ENCODE measurements around the gene CCDC89. TPM values are rescaled to one million over a fixed set of nuclear protein-coding genes. Genes with fewer than 3 reads are reported as not detected.

Gene CCDC89
- total and polyA plus RNA-seq, 2 donors (not counting 1 experiment from before 2014, with no cell fraction given) = not detected

DNA sequence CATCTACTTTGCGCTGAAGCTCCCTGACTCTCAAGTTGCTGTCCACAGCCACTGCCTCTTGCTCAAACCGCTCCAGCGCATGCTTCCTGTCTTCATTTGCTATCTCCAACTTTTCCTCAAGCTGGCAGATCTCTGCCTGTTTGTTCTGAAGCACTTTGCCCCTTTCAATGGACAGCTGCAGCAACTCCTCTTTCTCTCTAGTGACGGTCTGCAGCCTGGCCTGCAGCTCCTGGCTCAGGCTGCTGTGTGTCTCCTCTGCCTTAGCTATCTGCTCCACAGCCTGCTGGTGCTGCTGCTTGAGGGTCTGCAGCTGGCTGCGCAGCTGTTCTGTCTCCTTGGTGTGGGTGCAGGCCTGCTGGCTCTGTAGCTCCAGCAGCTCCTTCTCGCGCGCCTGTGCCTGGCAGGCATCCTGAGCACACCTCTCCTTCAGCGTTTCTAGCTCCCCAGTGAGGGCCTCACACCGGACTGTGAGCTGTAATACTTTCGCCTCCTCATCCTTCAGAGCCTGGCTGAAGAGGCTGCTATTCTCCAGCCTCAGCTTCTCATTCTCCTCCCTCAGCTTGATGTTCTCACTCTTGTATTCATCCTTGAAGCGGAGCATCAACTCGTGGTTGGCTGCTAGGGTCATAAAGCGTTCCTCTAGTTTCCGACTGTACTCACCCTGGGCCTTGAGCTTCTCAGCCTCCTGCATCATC lies 723 bp downstream of the CCDC89 start:
- Mint-ChIP-seq H3K4me1 (peaks cover 17% of the 10 kb centered on the region), H3K9me3 (ENCODE audit: insufficient read depth) (no peaks in the 10 kb centered on the region), H3K27ac (no peak overlapping the region), H3K27me3 (peaks cover 5% of the 10 kb centered on the region), H3K4me3 (no peak overlapping the region)
- intact Hi-C loops (cut with micrococcal nuclease) = no loop called here
- no peak overlapping the region for H2AFZ ChIP-seq (ENCODE audit: insufficient read depth, low read depth, low read length, poor library complexity, severe bottlenecking)
- peaks cover 0 to 4% of the 10 kb centered on the region in 2 donors for H3K4me1 ChIP-seq (ENCODE audit: control insufficient read depth in 2 of 2, insufficient read depth in 2 of 2, low read length in 2 of 2)
- peaks cover 3% of the 10 kb centered on the region for H3K79me2 ChIP-seq (ENCODE audit: control insufficient read depth, insufficient read depth, low read length)
- WGBS (ENCODE audit: insufficient coverage) = 94% methylated on average over 15 of the region's 15 CpGs
- H3K9me3 ChIP-seq (ENCODE audit: control extremely low read depth in 1 of 3, control insufficient read depth in 2 of 3, insufficient read depth in 1 of 3, low read length in 2 of 3) = no peaks in the 10 kb centered on the region
- ChIA-PET CTCF (no interaction called here), POLR2A (no interaction called here)
- H3K4me3 ChIP-seq (ENCODE audit: control extremely low read depth in 1 of 5, extremely low read depth in 1 of 5, insufficient read depth in 1 of 5, low read depth in 2 of 5, low read length in 4 of 5) = no peak overlapping the region
- no peak overlapping the region for H3K4me2 ChIP-seq (replicated peaks; ENCODE audit: low read depth, low read length, poor library complexity, severe bottlenecking)
- no peaks in the 10 kb centered on the region for H3K36me3 ChIP-seq (replicated peaks in 1 of 2; ENCODE audit: control extremely low read depth in 1 of 2, control insufficient read depth in 1 of 2, extremely low read depth in 1 of 2, insufficient read depth in 2 of 2, low read length in 1 of 2)
- no peaks in the 10 kb centered on the region for H4K20me1 ChIP-seq (ENCODE audit: control insufficient read depth, insufficient read depth, low read length, poor library complexity, severe bottlenecking)
- no peak overlapping the region for H3K27ac ChIP-seq (ENCODE audit: low read length in 2 of 2)
- no peak overlapping the region for H3K9ac ChIP-seq (ENCODE audit: low read length)
- DNase-seq = no peak
- ATAC-seq (ENCODE audit: low read depth) = no peak
- H3K27me3 ChIP-seq (replicated peaks in 1 of 4; ENCODE audit: control extremely low read depth in 1 of 4, control insufficient read depth in 3 of 4, insufficient read depth in 4 of 4, low read length in 3 of 4) = peaks cover 0 to 9% (median 0%) of the 10 kb centered on the region in 4 experiments
- no peak for TF ChIP-seq EZH2 (IDR thresholded peaks at IDR 0.05; ENCODE audit: borderline replicate concordance, insufficient read depth, low read depth, low read length, poor library complexity, severe bottlenecking)
- TF ChIP-seq, protein P1, sequence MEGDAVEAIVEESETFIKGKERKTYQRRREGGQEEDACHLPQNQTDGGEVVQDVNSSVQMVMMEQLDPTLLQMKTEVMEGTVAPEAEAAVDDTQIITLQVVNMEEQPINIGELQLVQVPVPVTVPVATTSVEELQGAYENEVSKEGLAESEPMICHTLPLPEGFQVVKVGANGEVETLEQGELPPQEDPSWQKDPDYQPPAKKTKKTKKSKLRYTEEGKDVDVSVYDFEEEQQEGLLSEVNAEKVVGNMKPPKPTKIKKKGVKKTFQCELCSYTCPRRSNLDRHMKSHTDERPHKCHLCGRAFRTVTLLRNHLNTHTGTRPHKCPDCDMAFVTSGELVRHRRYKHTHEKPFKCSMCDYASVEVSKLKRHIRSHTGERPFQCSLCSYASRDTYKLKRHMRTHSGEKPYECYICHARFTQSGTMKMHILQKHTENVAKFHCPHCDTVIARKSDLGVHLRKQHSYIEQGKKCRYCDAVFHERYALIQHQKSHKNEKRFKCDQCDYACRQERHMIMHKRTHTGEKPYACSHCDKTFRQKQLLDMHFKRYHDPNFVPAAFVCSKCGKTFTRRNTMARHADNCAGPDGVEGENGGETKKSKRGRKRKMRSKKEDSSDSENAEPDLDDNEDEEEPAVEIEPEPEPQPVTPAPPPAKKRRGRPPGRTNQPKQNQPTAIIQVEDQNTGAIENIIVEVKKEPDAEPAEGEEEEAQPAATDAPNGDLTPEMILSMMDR (IDR thresholded peaks at IDR 0.05) = no peak
